Transverse colon (tissue), 4 donors: ENCODE measurements around the gene SERPIND1. TPM values are rescaled to one million over a fixed set of nuclear protein-coding genes. Genes with fewer than 3 reads are reported as not detected.

Experiments used
- DNase-seq: peaks from one replicate; pipeline ENCODE4 v3.0.0-alpha.2; 2019
- H3K27ac ChIP-seq, 4 donors: fragments of 200-600 bp; sonication (generic); 2 replicates each; pipeline ENCODE4 v1.5.1; 2016 to 2018; ENCODE audit warnings: inconsistent platforms in 4 of 4
- H3K27me3 ChIP-seq: fragments of 200-600 bp; sonication (generic); 2 replicates; pipeline ENCODE4 v1.5.1; 2017; ENCODE audit warnings: inconsistent platforms
- H3K36me3 ChIP-seq, 4 donors: fragments of 200-600 bp; sonication (generic); 2 replicates each; pipeline ENCODE4 v1.5.1; 2017 to 2019; ENCODE audit warnings: inconsistent platforms in 4 of 4
- H3K4me1 ChIP-seq, 4 donors: fragments of 200-600 bp; sonication (generic); 2 replicates each; pipeline ENCODE4 v1.5.1; 2017 to 2020; ENCODE audit warnings: inconsistent platforms in 4 of 4
- H3K4me3 ChIP-seq, 4 donors: fragments of 200-600 bp; sonication (generic); 1 replicate in 1 of 4; 2 replicates in 3 of 4; pipeline versions ENCODE4 v1.5.1 to v1.6.1; 2017 to 2019; ENCODE audit warnings: inconsistent platforms in 4 of 4
- H3K9me3 ChIP-seq, 2 donors: fragments of 200-600 bp; sonication (generic); 2 replicates each; pipeline ENCODE4 v1.5.1; 2017 to 2019; ENCODE audit warnings: inconsistent platforms in 2 of 2
- EP300 ChIP-seq: sonication (generic); formaldehyde crosslinking; IDR thresholded peaks from one replicate; pipeline ENCODE4 v1.6.1; 2017; ENCODE audit warnings: antibody characterized with exemption, low read depth
- POLR2A ChIP-seq: fragments of 450-650 bp; IDR thresholded peaks from one replicate; pipeline ENCODE4 v1.6.1; 2016; ENCODE audit warnings: antibody characterized with exemption, mild to moderate bottlenecking, moderate library complexity
- POLR2AphosphoS5 ChIP-seq, 3 donors: sonication (generic); formaldehyde crosslinking; IDR thresholded peaks; one replicate each; pipeline ENCODE4 v1.6.1; 2016; ENCODE audit warnings: antibody characterized with exemption in 3 of 3
- WGBS, 2 donors: methylation state at CpG; one replicate each; pipeline ENCODE4 v1.1.5; 2018; ENCODE audit warnings: low coverage in 1 of 2; 5-methylcytosine and 5-hydroxymethylcytosine counted together
- in situ Hi-C, 4 donors: fragments of 200-750 bp; cut with MboI; loops; one replicate each; pipeline versions ENCODE4 v1.15.0 to v1.15.1; 2017; ENCODE audit warnings: low sequenced_read_pairs in 3 of 4, low pct_ligation_motif_present in 1 of 4, low pct_unique_long_range_greater_than_20kb in 1 of 4
- intact Hi-C: fragments of 100-400 bp; cut with DNase I; formaldehyde crosslinking; loops from one replicate; pipeline ENCODE4 v1.15.1; 2023; ENCODE audit warnings: low total_unique reads
- total RNA-seq, 4 donors: library from RNA; depleted of rRNA; stranded (reverse); fragments of >200 nt; gene quantifications; one replicate each; pipeline ENCODE4 v1.1.0, GENCODE V29; 2016
- TF ChIP-seq, protein P1 (sequence below), 5 experiments: fragments of 200-600 bp in 3 of 5; fragments of 450-650 bp in 2 of 5; sonication (generic) in 3 of 5; IDR thresholded peaks; 1 replicate in 2 of 5; 2 replicates in 3 of 5; pipeline ENCODE4 v1.5.1; 2016 to 2017; ENCODE audit warnings: antibody characterized with exemption in 5 of 5, inconsistent platforms in 3 of 5, mild to moderate bottlenecking in 2 of 5, moderate library complexity in 1 of 5

Gene SERPIND1
- total RNA-seq, 4 donors from 2014 or later = not detected

DNA sequence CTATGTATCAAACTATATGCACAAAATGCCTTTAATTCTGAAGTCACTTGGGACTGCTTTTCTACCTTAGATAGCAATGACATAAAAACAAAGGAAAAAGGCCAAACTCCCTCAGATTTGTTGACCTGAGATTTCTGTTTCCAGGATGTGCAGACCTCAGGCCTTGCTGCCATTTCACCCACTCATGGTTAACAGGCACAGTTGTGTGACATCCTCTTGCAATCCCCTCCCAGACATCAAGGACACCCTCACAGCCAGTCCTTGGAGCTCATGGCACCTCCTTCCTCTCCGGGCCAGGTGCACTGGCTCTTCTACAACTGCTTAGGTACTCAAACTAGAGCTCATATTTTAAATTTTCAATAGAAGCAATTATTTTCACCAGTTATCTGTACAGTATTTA is 37.3 kb downstream of the SERPIND1 start:
- Histone ChIP-seq H3K4me3 (no peak overlapping the region), H3K36me3 (peaks cover 0 to 41% (median 14%) of the 10 kb centered on the region in 4 donors), H3K9me3 (no peaks in the 10 kb centered on the region), H3K27me3 (no peaks in the 10 kb centered on the region), H3K27ac (no peak overlapping the region), H3K4me1 (no peaks in the 10 kb centered on the region)
- in situ Hi-C loops = no loop called here
- 80 to 100% methylated on average over 1 of the region's 1 CpG for WGBS, 2 donors
- intact Hi-C loops = no loop called here
- DNase-seq = no peak
- TF ChIP-seq POLR2A = no peak
- TF ChIP-seq, protein P1, sequence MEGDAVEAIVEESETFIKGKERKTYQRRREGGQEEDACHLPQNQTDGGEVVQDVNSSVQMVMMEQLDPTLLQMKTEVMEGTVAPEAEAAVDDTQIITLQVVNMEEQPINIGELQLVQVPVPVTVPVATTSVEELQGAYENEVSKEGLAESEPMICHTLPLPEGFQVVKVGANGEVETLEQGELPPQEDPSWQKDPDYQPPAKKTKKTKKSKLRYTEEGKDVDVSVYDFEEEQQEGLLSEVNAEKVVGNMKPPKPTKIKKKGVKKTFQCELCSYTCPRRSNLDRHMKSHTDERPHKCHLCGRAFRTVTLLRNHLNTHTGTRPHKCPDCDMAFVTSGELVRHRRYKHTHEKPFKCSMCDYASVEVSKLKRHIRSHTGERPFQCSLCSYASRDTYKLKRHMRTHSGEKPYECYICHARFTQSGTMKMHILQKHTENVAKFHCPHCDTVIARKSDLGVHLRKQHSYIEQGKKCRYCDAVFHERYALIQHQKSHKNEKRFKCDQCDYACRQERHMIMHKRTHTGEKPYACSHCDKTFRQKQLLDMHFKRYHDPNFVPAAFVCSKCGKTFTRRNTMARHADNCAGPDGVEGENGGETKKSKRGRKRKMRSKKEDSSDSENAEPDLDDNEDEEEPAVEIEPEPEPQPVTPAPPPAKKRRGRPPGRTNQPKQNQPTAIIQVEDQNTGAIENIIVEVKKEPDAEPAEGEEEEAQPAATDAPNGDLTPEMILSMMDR (IDR thresholded peaks at IDR 0.05) = no peak
- no peak for TF ChIP-seq EP300

DNA sequence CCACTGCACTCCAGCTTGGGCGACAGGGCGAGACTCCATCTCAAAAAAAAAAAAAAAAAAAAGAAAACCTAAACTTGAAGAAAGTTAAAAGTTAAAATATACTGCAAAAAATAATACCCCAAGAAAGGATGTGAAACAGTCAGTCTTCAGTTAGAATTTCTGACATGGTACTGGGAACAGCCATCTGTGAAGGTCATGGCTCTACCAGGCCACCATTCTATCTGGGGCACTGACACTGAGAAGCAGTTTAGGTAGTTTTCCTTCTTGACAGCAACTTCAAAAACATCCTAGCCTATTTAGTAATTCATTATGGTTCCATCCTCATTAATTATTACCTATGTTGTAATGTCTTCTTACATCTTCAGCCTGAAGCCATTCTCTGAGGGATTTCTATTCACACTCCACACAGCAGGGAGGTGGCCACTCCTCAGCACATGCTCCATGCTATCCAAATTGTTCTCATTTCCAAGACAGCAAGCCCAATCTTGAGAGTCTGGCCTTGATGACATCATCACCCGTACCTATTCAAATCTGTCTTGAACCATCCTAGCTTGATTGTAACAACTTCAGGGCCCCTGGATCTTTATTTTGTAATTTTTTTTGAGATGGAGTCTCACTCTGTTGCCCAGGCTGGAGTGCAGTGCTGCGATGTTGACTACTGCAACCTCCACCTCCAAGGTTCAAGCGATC is 38.2 kb downstream of the SERPIND1 start:
- no peaks in the 10 kb centered on the region for H3K9me3 ChIP-seq
- DNase-seq = no peak
- H3K27ac ChIP-seq = no peak overlapping the region
- intact Hi-C loops = no loop called here
- no peak for TF ChIP-seq EP300
- TF ChIP-seq POLR2AphosphoS5 (IDR thresholded peaks at IDR 0.05) = no peak
- TF ChIP-seq POLR2A = no peak
- TF ChIP-seq, protein P1 (IDR thresholded peaks at IDR 0.05) = no peak
- WGBS, 2 donors = 97 to 100% methylated on average over 2 to 5 of the region's 5 CpGs
- H3K36me3 ChIP-seq = peaks cover 0 to 43% (median 13%) of the 10 kb centered on the region in 4 donors
- in situ Hi-C loops = no loop called here
- no peaks in the 10 kb centered on the region for H3K27me3 ChIP-seq
- no peaks in the 10 kb centered on the region for H3K4me1 ChIP-seq
- no peak overlapping the region for H3K4me3 ChIP-seq

DNA sequence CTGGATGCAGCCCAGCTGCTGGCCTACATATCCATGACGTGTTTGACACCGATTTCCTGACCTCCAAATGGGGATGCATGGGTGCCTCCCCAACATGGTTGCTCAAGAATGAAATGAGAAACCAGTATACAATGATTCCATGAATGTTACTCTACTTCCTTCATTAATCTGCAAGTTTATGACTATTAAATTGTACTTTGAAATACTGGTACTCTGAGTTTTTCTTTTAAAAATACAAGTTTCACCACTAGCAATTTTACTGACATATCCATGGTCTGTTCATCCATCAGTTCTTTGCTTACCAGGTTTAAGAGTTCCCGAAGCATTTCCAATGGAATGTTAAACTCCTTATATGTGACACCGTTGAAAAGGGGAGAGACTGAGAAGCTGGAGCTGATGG is 39.1 kb downstream of the SERPIND1 start:
- Histone ChIP-seq H3K27ac (no peak overlapping the region), H3K36me3 (peaks cover 0 to 50% (median 16%) of the 10 kb centered on the region in 4 donors), H3K4me1 (no peaks in the 10 kb centered on the region), H3K9me3 (no peaks in the 10 kb centered on the region), H3K4me3 (no peak overlapping the region), H3K27me3 (no peaks in the 10 kb centered on the region)
- in situ Hi-C loops (no loop called here), intact Hi-C loops (no loop called here)
- TF ChIP-seq POLR2AphosphoS5 (IDR thresholded peaks at IDR 0.05) (no peak), POLR2A (no peak), EP300 (no peak)
- TF ChIP-seq, protein P1 (IDR thresholded peaks at IDR 0.05) = no peak
- no peak for DNase-seq
- WGBS, 2 donors = 89 to 92% methylated on average over 2 to 4 of the region's 4 CpGs

DNA sequence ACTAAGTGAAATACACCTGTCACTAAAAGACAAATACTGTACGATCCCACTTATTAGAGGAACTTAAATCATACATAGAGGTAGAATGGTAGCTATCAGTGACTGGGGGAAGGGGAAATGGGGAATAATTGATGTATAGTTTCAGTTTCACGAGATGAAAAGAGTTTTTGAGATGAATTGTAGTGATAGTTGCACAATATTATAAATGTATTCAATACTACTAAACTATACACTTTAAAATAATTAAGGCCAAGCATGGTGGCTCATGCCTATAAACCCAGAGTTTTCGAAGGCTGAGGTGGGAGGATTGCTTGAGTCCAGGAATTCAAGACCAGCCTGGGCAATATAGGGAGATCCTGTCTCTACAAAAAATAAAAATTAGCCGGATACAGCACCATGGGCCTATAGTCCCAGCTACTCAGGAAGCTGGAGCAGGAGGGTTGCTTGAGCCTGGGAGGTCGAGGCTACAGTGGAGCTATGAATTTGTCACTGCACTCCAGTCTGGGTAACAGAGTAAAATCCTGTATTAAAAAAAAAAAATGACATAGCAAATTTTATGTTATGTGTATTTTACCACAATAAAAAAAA is 40.4 kb downstream of the SERPIND1 start:
- no peaks in the 10 kb centered on the region for H3K4me1 ChIP-seq
- intact Hi-C loops (no loop called here), in situ Hi-C loops (no loop called here)
- H3K27ac ChIP-seq = no peak overlapping the region
- TF ChIP-seq EP300 = no peak
- TF ChIP-seq POLR2A = no peak
- no peak for TF ChIP-seq POLR2AphosphoS5 (IDR thresholded peaks at IDR 0.05)
- TF ChIP-seq, protein P1 (IDR thresholded peaks at IDR 0.05) = no peak
- DNase-seq = no peak
- WGBS, 2 donors = 86 to 88% methylated on average over 3 to 5 of the region's 5 CpGs
- no peaks in the 10 kb centered on the region for H3K27me3 ChIP-seq
- H3K4me3 ChIP-seq = no peak overlapping the region
- H3K36me3 ChIP-seq = peaks cover 0 to 53% (median 19%) of the 10 kb centered on the region in 4 donors
- no peaks in the 10 kb centered on the region for H3K9me3 ChIP-seq
